Loucy (cell line): ENCODE data around the gene GPR26.

ENCODE experiments used
- H2AFZ ChIP-seq: fragments of 200-600 bp; sonication (generic); 2 replicates; pipeline ENCODE4 v1.6.0; 2016; ENCODE audit warnings: antibody characterized with exemption, mild to moderate bottlenecking, low read length, moderate library complexity
- H3F3A ChIP-seq: fragments of 200-600 bp; 2 replicates; pipeline ENCODE4 v1.6.0; 2016; ENCODE audit warnings: antibody characterized with exemption, low read depth, mild to moderate bottlenecking
- H3K27me3 ChIP-seq: fragments of 200-600 bp; sonication (generic); 2 replicates; pipeline ENCODE4 v1.6.1; 2014; ENCODE audit warnings: low read length, mild to moderate bottlenecking; ENCODE audit not compliant: insufficient read depth, poor library complexity, severe bottlenecking
- H3K36me3 ChIP-seq: fragments of 200-600 bp; sonication (generic); 2 replicates; pipeline ENCODE4 v1.6.1; 2016; ENCODE audit warnings: low read length; ENCODE audit not compliant: insufficient read depth
- H3K4me1 ChIP-seq: fragments of 200-600 bp; sonication (generic); 2 replicates; pipeline ENCODE4 v1.5.1; 2014; ENCODE audit warnings: low read length, mild to moderate bottlenecking; ENCODE audit not compliant: insufficient read depth, poor library complexity, severe bottlenecking
- H3K4me2 ChIP-seq: fragments of 200-600 bp; sonication (generic); 2 replicates; pipeline ENCODE4 v1.6.0; 2014; ENCODE audit warnings: antibody characterized with exemption, low read length, low read depth, mild to moderate bottlenecking; ENCODE audit not compliant: poor library complexity, severe bottlenecking
- H3K4me3 ChIP-seq: fragments of 200-600 bp; sonication (generic); 2 replicates; pipeline ENCODE4 v1.5.1; 2014; ENCODE audit warnings: low read length, mild to moderate bottlenecking, mixed read lengths; ENCODE audit not compliant: poor library complexity, severe bottlenecking
- H3K79me2 ChIP-seq: fragments of 200-600 bp; sonication (generic); 2 replicates; pipeline ENCODE4 v1.6.1; 2014; ENCODE audit warnings: low read length; ENCODE audit not compliant: insufficient read depth
- H3K9ac ChIP-seq: fragments of 200-600 bp; sonication (generic); 2 replicates; pipeline ENCODE4 v1.6.0; 2014; ENCODE audit warnings: mild to moderate bottlenecking, low read depth, low read length, moderate library complexity; ENCODE audit not compliant: poor library complexity, severe bottlenecking
- H3K9me2 ChIP-seq: fragments of 200-600 bp; sonication (generic); replicated peaks from 2 replicates; pipeline ENCODE4 v1.6.1; 2016; ENCODE audit warnings: low read depth, low read length, mixed read lengths
- H3K9me3 ChIP-seq: fragments of 200-600 bp; sonication (generic); 2 replicates; pipeline ENCODE4 v1.6.1; 2014; ENCODE audit warnings: mild to moderate bottlenecking, antibody characterized with exemption, low read length, low read depth; ENCODE audit not compliant: insufficient read depth
- H4K20me1 ChIP-seq: fragments of 200-600 bp; sonication (generic); 2 replicates; pipeline ENCODE4 v1.6.0; 2014; ENCODE audit warnings: antibody characterized with exemption, low read length, mild to moderate bottlenecking; ENCODE audit not compliant: insufficient read depth, poor library complexity, severe bottlenecking
- CTCF ChIP-seq: fragments of 200-600 bp; sonication (generic); conservative IDR thresholded peaks from 2 replicates; pipeline ENCODE4 v1.5.1; 2014; ENCODE audit warnings: mild to moderate bottlenecking, antibody characterized with exemption, low read length
- EZH2phosphoT487 ChIP-seq: fragments of 200-600 bp; IDR thresholded peaks from 2 replicates; pipeline ENCODE4 v1.6.1; 2018; ENCODE audit warnings: antibody characterized with exemption, mild to moderate bottlenecking, moderate library complexity, borderline replicate concordance

The GPR26 gene

GRCh38 chr10:123666318-123667236 is at the start of gene GPR26:
Gene GPR26 (plus strand): TSS chr10:123666355. CDS start chr10:123666408, 53 bp downstream.
- H3K79me2 ChIP-seq = no peaks in the 10 kb centered on the region
- no peak within 1 kb of the TSS for H3K9ac ChIP-seq
- no peaks in the 10 kb centered on the region for H3K4me1 ChIP-seq
- H2AFZ ChIP-seq = no peak within 1 kb of the TSS
- peaks cover 8% of the 10 kb centered on the region; the same call in 1 of the 2 replicates for H3K9me3 ChIP-seq
- H3F3A ChIP-seq = no peaks in the 10 kb centered on the region
- no peak for TF ChIP-seq EZH2phosphoT487
- TF ChIP-seq CTCF = no peak
- no peaks in the 10 kb centered on the region for H3K9me2 ChIP-seq
- no peaks in the 10 kb centered on the region for H4K20me1 ChIP-seq
- no peaks in the 10 kb centered on the region for H3K36me3 ChIP-seq
- no peaks in the 10 kb centered on the region for H3K27me3 ChIP-seq
- no peak within 1 kb of the TSS for H3K4me3 ChIP-seq
- H3K4me2 ChIP-seq = no peak within 1 kb of the TSS

- Histone ChIP-seq H3K4me3 (no peak overlapping the region), H3K27me3 (no peaks in the 10 kb centered on the region), H3K4me1 (no peaks in the 10 kb centered on the region), H3K36me3 (no peaks in the 10 kb centered on the region), H3F3A (no peaks in the 10 kb centered on the region), H3K9ac (no peak overlapping the region), H2AFZ (no peak overlapping the region), H4K20me1 (no peaks in the 10 kb centered on the region), H3K4me2 (no peak overlapping the region), H3K9me3 (no peaks in the 10 kb centered on the region), H3K9me2 (no peaks in the 10 kb centered on the region), H3K79me2 (no peaks in the 10 kb centered on the region)
- no peak for TF ChIP-seq CTCF
- no peak for TF ChIP-seq EZH2phosphoT487
Measured at GRCh38 chr10:123618224-123618623, 47.9 kb upstream of the GPR26 start.

GRCh38 chr10:123619067-123619855 is 46.9 kb upstream of the GPR26 start:
- no peaks in the 10 kb centered on the region for H3F3A ChIP-seq
- H3K4me3 ChIP-seq = no peak overlapping the region
- H3K79me2 ChIP-seq = no peaks in the 10 kb centered on the region
- no peaks in the 10 kb centered on the region for H4K20me1 ChIP-seq
- H2AFZ ChIP-seq = no peak overlapping the region
- TF ChIP-seq CTCF = no peak
- TF ChIP-seq EZH2phosphoT487 = no peak
- no peak overlapping the region for H3K4me2 ChIP-seq
- no peaks in the 10 kb centered on the region for H3K9me2 ChIP-seq
- H3K36me3 ChIP-seq = no peaks in the 10 kb centered on the region
- H3K4me1 ChIP-seq = no peaks in the 10 kb centered on the region
- no peak overlapping the region for H3K9ac ChIP-seq
- no peaks in the 10 kb centered on the region for H3K9me3 ChIP-seq
- no peaks in the 10 kb centered on the region for H3K27me3 ChIP-seq
